ENCODE data around the gene JAM3.

The JAM3 gene

DNA sequence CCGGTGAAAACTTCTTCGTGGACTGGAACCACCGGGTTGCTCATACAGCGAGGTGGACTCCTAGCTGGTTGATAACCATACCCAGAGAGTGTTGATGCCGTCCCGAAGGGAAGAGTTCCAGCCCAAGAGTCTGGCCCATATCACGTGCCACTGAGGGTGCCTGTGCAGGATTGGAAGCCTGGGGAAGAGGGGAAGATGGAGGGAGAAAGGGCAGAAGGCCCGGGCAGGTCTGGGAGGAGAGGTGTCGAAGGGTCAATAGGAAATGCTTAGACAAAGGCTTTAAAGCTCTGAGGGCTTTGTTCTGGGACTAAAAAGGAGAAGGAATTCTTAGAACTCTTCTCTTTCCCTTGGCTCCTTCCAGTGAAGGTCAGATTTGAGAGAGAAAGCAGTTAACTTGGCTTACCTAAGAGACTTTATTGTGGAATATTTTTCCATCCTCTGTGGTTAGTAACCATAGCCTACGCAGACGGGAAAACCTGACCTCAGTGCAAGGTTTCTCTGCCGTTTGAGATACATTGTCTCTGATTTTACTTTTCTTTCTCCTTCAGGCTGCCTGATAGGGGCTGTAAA lies 70.5 kb downstream of the JAM3 start:
- Histone ChIP-seq H3K27me3 (ENCODE audit: insufficient read depth, poor library complexity, severe bottlenecking) (no peaks in the 10 kb centered on the region), H3K4me3 (replicated peaks; ENCODE audit: insufficient read depth, low read length) (no peak overlapping the region), H3K27ac (replicated peaks) (no peak overlapping the region)
- no peak for DNase-seq (ENCODE audit: low read depth in 1 of 2, low spot score in 1 of 2)
- no peak for TF ChIP-seq GABPA (IDR thresholded peaks at IDR 0.05; ENCODE audit: low read depth)

DNA sequence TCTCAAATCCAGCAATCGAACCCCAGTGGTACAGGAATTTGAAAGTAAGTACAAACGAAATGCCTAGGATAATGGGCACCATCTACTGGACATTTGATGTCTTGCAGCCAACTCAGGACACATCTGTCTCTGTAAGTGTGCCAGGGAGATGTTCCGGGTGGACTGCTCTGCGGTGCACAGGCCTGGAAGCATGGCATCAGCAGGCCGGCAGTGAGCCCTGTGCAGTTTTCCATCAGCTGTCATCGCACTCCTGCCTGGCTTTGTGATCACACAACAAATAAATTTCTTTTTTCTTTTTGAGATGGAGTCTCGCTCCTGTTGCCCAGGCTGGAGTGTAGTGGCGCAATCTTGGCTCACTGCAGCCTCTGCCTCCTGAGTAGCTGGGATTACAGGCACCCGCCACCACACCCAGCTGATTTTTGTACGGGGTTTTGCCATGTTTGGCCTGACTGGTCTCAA lies 71.0 kb downstream of the JAM3 start:
- peak in 1 of 2 experiments; percentile 45 for DNase-seq (ENCODE audit: low read depth in 1 of 2, low spot score in 1 of 2)
- Histone ChIP-seq H3K27me3 (ENCODE audit: insufficient read depth, poor library complexity, severe bottlenecking) (no peaks in the 10 kb centered on the region), H3K27ac (replicated peaks) (no peak overlapping the region), H3K4me3 (replicated peaks; ENCODE audit: insufficient read depth, low read length) (no peak overlapping the region)
- TF ChIP-seq, protein P1, sequence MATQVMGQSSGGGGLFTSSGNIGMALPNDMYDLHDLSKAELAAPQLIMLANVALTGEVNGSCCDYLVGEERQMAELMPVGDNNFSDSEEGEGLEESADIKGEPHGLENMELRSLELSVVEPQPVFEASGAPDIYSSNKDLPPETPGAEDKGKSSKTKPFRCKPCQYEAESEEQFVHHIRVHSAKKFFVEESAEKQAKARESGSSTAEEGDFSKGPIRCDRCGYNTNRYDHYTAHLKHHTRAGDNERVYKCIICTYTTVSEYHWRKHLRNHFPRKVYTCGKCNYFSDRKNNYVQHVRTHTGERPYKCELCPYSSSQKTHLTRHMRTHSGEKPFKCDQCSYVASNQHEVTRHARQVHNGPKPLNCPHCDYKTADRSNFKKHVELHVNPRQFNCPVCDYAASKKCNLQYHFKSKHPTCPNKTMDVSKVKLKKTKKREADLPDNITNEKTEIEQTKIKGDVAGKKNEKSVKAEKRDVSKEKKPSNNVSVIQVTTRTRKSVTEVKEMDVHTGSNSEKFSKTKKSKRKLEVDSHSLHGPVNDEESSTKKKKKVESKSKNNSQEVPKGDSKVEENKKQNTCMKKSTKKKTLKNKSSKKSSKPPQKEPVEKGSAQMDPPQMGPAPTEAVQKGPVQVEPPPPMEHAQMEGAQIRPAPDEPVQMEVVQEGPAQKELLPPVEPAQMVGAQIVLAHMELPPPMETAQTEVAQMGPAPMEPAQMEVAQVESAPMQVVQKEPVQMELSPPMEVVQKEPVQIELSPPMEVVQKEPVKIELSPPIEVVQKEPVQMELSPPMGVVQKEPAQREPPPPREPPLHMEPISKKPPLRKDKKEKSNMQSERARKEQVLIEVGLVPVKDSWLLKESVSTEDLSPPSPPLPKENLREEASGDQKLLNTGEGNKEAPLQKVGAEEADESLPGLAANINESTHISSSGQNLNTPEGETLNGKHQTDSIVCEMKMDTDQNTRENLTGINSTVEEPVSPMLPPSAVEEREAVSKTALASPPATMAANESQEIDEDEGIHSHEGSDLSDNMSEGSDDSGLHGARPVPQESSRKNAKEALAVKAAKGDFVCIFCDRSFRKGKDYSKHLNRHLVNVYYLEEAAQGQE (IDR thresholded peaks at IDR 0.05; ENCODE audit: insufficient replicate concordance, low read depth) = no peak
- TF ChIP-seq, protein P2, sequence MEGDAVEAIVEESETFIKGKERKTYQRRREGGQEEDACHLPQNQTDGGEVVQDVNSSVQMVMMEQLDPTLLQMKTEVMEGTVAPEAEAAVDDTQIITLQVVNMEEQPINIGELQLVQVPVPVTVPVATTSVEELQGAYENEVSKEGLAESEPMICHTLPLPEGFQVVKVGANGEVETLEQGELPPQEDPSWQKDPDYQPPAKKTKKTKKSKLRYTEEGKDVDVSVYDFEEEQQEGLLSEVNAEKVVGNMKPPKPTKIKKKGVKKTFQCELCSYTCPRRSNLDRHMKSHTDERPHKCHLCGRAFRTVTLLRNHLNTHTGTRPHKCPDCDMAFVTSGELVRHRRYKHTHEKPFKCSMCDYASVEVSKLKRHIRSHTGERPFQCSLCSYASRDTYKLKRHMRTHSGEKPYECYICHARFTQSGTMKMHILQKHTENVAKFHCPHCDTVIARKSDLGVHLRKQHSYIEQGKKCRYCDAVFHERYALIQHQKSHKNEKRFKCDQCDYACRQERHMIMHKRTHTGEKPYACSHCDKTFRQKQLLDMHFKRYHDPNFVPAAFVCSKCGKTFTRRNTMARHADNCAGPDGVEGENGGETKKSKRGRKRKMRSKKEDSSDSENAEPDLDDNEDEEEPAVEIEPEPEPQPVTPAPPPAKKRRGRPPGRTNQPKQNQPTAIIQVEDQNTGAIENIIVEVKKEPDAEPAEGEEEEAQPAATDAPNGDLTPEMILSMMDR (IDR thresholded peaks at IDR 0.05; ENCODE audit: insufficient read depth, low read length) = peak; percentile 81

DNA sequence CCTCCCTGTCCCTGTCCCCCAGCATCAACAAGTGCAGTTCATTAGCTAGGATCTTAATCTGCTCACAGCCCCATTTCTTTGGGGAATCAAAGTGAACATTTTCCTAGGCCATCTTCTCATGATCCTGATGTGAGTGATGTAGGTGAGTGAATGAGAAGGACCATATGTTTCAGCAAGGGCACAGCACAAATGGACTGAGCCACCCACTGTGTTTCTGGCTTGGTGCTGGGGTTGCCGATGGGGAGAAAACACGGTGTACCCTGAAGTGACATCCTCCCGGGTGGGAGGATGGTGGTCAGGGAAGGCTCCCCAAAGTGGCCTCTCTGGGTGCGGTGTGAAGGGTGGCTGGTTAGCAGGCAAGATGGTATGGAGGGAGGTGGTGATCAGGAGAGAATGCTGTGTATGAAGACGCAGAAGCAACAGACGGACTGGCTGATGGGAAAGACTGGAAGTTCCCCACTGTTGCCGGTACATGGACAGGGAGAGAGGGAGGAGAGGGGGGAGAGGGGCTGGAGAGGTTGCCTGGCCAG lies 72.2 kb downstream of the JAM3 start:
- no peak overlapping the region for H3K4me3 ChIP-seq (replicated peaks; ENCODE audit: insufficient read depth, low read length)
- TF ChIP-seq, protein P2 (IDR thresholded peaks at IDR 0.05; ENCODE audit: insufficient read depth, low read length) = no peak
- TF ChIP-seq, protein P1 (IDR thresholded peaks at IDR 0.05; ENCODE audit: insufficient replicate concordance, low read depth) = no peak
- TF ChIP-seq POLR2AphosphoS5 (IDR thresholded peaks at IDR 0.05; ENCODE audit: low read depth) (no peak), GABPA (IDR thresholded peaks at IDR 0.05; ENCODE audit: low read depth) (no peak), SPI1 (IDR thresholded peaks at IDR 0.05; ENCODE audit: borderline replicate concordance, low read depth) (no peak)
- no peaks in the 10 kb centered on the region for H3K27me3 ChIP-seq (ENCODE audit: insufficient read depth, poor library complexity, severe bottlenecking)
- no peak overlapping the region for H3K27ac ChIP-seq (replicated peaks)
- no peak for DNase-seq (ENCODE audit: low read depth in 1 of 2, low spot score in 1 of 2)

DNA sequence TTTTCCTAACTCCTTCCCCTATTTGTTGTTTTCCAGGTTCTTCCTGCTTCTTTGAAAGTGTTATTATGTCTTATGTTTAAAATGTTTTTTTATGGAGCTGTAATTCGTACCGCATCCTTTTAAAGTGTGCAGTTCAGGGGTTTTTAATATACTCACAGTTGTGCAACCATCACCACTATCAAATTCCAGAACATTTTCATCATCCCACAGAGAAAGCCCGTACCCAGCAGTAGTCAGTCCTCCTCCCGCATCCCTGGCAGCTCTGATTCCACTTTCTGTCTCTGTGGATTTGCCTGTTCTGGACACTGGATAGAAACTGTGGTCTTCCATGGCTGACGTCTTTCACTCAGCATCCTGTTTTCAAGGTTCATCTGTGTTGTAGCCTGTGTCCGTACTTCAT lies 73.7 kb downstream of the JAM3 start:
- no peaks in the 10 kb centered on the region for H3K27me3 ChIP-seq (ENCODE audit: insufficient read depth, poor library complexity, severe bottlenecking)
- TF ChIP-seq POLR2AphosphoS5 (IDR thresholded peaks at IDR 0.05; ENCODE audit: low read depth) = no peak
- TF ChIP-seq, protein P2 (IDR thresholded peaks at IDR 0.05; ENCODE audit: insufficient read depth, low read length) = no peak
- TF ChIP-seq, protein P1 (IDR thresholded peaks at IDR 0.05; ENCODE audit: insufficient replicate concordance, low read depth) = no peak
- TF ChIP-seq GABPA (IDR thresholded peaks at IDR 0.05; ENCODE audit: low read depth) = no peak
- TF ChIP-seq SPI1 (IDR thresholded peaks at IDR 0.05; ENCODE audit: borderline replicate concordance, low read depth) = no peak
- no peak overlapping the region for H3K27ac ChIP-seq (replicated peaks)
- no peak overlapping the region for H3K4me3 ChIP-seq (replicated peaks; ENCODE audit: insufficient read depth, low read length)
- DNase-seq (ENCODE audit: low read depth in 1 of 2, low spot score in 1 of 2) = no peak
